Measurements from ENCODE around the gene LARGE2. TPM values are rescaled to one million over a fixed set of nuclear protein-coding genes. Genes with fewer than 3 reads are reported as not detected.
A peak's percentile ranks its signal among the peaks of the same experiment; 100 is the strongest.

LARGE2 gene
- total RNA-seq, 1 donor from 2014 or later, result not detected

GRCh38 chr11:45885274-45885920 is 37.1 kb upstream of the LARGE2 start, which contains the start of gene MAPK8IP1:
Gene MAPK8IP1 (plus strand): TSS chr11:45885651. CDS start chr11:45885821, 170 bp downstream.
- Histone ChIP-seq H3K4me3 (ENCODE audit: low read length in 3 of 3) (peak within 1 kb of the TSS in 2 of 3 donors; percentile 45 to 52), H3K27me3 (ENCODE audit: control insufficient read depth in 3 of 3, insufficient read depth in 3 of 3, low read length in 3 of 3) (no peaks in the 10 kb centered on the region), H3K9ac (ENCODE audit: low read depth in 1 of 3, low read length in 3 of 3) (peak within 1 kb of the TSS in 1 of 3 donors; percentile 50), H3K4me1 (ENCODE audit: control insufficient read depth in 3 of 3, insufficient read depth in 3 of 3, low read length in 3 of 3) (peaks cover 13 to 17% (median 17%) of the 10 kb centered on the region in 3 donors), H3K9me3 (ENCODE audit: control insufficient read depth in 3 of 3, low read length in 3 of 3) (no peaks in the 10 kb centered on the region), H3K27ac (ENCODE audit: low read depth, low read length) (no peak within 1 kb of the TSS), H3K36me3 (ENCODE audit: control insufficient read depth in 3 of 3, insufficient read depth in 3 of 3, low read length in 3 of 3) (peaks cover 23 to 26% (median 23%) of the 10 kb centered on the region in 3 donors)

- H3K27me3 ChIP-seq (ENCODE audit: control insufficient read depth in 3 of 3, insufficient read depth in 3 of 3, low read length in 3 of 3), result no peaks in the 10 kb centered on the region
- peaks cover 7 to 10% (median 10%) of the 10 kb centered on the region in 3 donors for H3K4me1 ChIP-seq (ENCODE audit: control insufficient read depth in 3 of 3, insufficient read depth in 3 of 3, low read length in 3 of 3)
- H3K27ac ChIP-seq (ENCODE audit: low read depth, low read length), result no peak overlapping the region
- peak overlapping the region in 1 of 3 donors; percentile 50 for H3K9ac ChIP-seq (ENCODE audit: low read depth in 1 of 3, low read length in 3 of 3)
- no peaks in the 10 kb centered on the region for H3K9me3 ChIP-seq (ENCODE audit: control insufficient read depth in 3 of 3, low read length in 3 of 3)
- peaks cover 15 to 19% (median 16%) of the 10 kb centered on the region in 3 donors for H3K36me3 ChIP-seq (ENCODE audit: control insufficient read depth in 3 of 3, insufficient read depth in 3 of 3, low read length in 3 of 3)
- peak overlapping the region in 2 of 3 donors; percentile 36 to 52 for H3K4me3 ChIP-seq (ENCODE audit: low read length in 3 of 3)
Observed at GRCh38 chr11:45885921-45886721, 36.3 kb upstream of the LARGE2 start.

- Histone ChIP-seq H3K27ac (ENCODE audit: low read depth, low read length) (no peak overlapping the region), H3K4me1 (ENCODE audit: control insufficient read depth in 3 of 3, insufficient read depth in 3 of 3, low read length in 3 of 3) (peaks cover 3 to 5% (median 5%) of the 10 kb centered on the region in 3 donors), H3K27me3 (ENCODE audit: control insufficient read depth in 3 of 3, insufficient read depth in 3 of 3, low read length in 3 of 3) (no peaks in the 10 kb centered on the region), H3K9ac (ENCODE audit: low read depth in 1 of 3, low read length in 3 of 3) (no peak overlapping the region), H3K9me3 (ENCODE audit: control insufficient read depth in 3 of 3, low read length in 3 of 3) (no peaks in the 10 kb centered on the region), H3K4me3 (ENCODE audit: low read length in 3 of 3) (no peak overlapping the region), H3K36me3 (ENCODE audit: control insufficient read depth in 3 of 3, insufficient read depth in 3 of 3, low read length in 3 of 3) (peaks cover 7 to 11% (median 7%) of the 10 kb centered on the region in 3 donors)
Observed at GRCh38 chr11:45886816-45887520, 35.5 kb upstream of the LARGE2 start.

- Histone ChIP-seq H3K27ac (ENCODE audit: low read depth, low read length) (no peak overlapping the region), H3K4me1 (ENCODE audit: control insufficient read depth in 3 of 3, insufficient read depth in 3 of 3, low read length in 3 of 3) (peaks cover 3 to 5% (median 5%) of the 10 kb centered on the region in 3 donors), H3K4me3 (ENCODE audit: low read length in 3 of 3) (no peak overlapping the region), H3K36me3 (ENCODE audit: control insufficient read depth in 3 of 3, insufficient read depth in 3 of 3, low read length in 3 of 3) (peaks cover 1 to 4% (median 2%) of the 10 kb centered on the region in 3 donors), H3K27me3 (ENCODE audit: control insufficient read depth in 3 of 3, insufficient read depth in 3 of 3, low read length in 3 of 3) (no peaks in the 10 kb centered on the region), H3K9ac (ENCODE audit: low read depth in 1 of 3, low read length in 3 of 3) (no peak overlapping the region), H3K9me3 (ENCODE audit: control insufficient read depth in 3 of 3, low read length in 3 of 3) (no peaks in the 10 kb centered on the region)
Observed at GRCh38 chr11:45887587-45887986, 34.9 kb upstream of the LARGE2 start.

GRCh38 chr11:45889555-45889954 is 32.9 kb upstream of the LARGE2 start:
- peaks cover 0 to 2% (median 0%) of the 10 kb centered on the region in 3 donors for H3K27me3 ChIP-seq (ENCODE audit: control insufficient read depth in 3 of 3, insufficient read depth in 3 of 3, low read length in 3 of 3)
- no peaks in the 10 kb centered on the region for H3K9me3 ChIP-seq (ENCODE audit: control insufficient read depth in 3 of 3, low read length in 3 of 3)
- no peaks in the 10 kb centered on the region for H3K36me3 ChIP-seq (ENCODE audit: control insufficient read depth in 3 of 3, insufficient read depth in 3 of 3, low read length in 3 of 3)
- H3K27ac ChIP-seq (ENCODE audit: low read depth, low read length), result no peak overlapping the region
- H3K4me1 ChIP-seq (ENCODE audit: control insufficient read depth in 3 of 3, insufficient read depth in 3 of 3, low read length in 3 of 3), result peaks cover 3 to 5% (median 5%) of the 10 kb centered on the region in 3 donors
- no peak overlapping the region for H3K4me3 ChIP-seq (ENCODE audit: low read length in 3 of 3)
- no peak overlapping the region for H3K9ac ChIP-seq (ENCODE audit: low read depth in 1 of 3, low read length in 3 of 3)

GRCh38 chr11:45889966-45890365 is 32.5 kb upstream of the LARGE2 start:
- Histone ChIP-seq H3K27ac (ENCODE audit: low read depth, low read length) (no peak overlapping the region), H3K9me3 (ENCODE audit: control insufficient read depth in 3 of 3, low read length in 3 of 3) (no peaks in the 10 kb centered on the region), H3K4me3 (ENCODE audit: low read length in 3 of 3) (no peak overlapping the region), H3K9ac (ENCODE audit: low read depth in 1 of 3, low read length in 3 of 3) (no peak overlapping the region), H3K4me1 (ENCODE audit: control insufficient read depth in 3 of 3, insufficient read depth in 3 of 3, low read length in 3 of 3) (peaks cover 3% of the 10 kb centered on the region in 3 donors), H3K36me3 (ENCODE audit: control insufficient read depth in 3 of 3, insufficient read depth in 3 of 3, low read length in 3 of 3) (no peaks in the 10 kb centered on the region), H3K27me3 (ENCODE audit: control insufficient read depth in 3 of 3, insufficient read depth in 3 of 3, low read length in 3 of 3) (peaks cover 0 to 2% (median 0%) of the 10 kb centered on the region in 3 donors)

- Histone ChIP-seq H3K9ac (ENCODE audit: low read depth in 1 of 3, low read length in 3 of 3) (no peak overlapping the region), H3K27ac (ENCODE audit: low read depth, low read length) (no peak overlapping the region), H3K4me1 (ENCODE audit: control insufficient read depth in 3 of 3, insufficient read depth in 3 of 3, low read length in 3 of 3) (peaks cover 0 to 3% (median 1%) of the 10 kb centered on the region in 3 donors), H3K9me3 (ENCODE audit: control insufficient read depth in 3 of 3, low read length in 3 of 3) (no peaks in the 10 kb centered on the region), H3K27me3 (ENCODE audit: control insufficient read depth in 3 of 3, insufficient read depth in 3 of 3, low read length in 3 of 3) (peaks cover 0 to 2% (median 0%) of the 10 kb centered on the region in 3 donors), H3K4me3 (ENCODE audit: low read length in 3 of 3) (no peak overlapping the region), H3K36me3 (ENCODE audit: control insufficient read depth in 3 of 3, insufficient read depth in 3 of 3, low read length in 3 of 3) (no peaks in the 10 kb centered on the region)
Observed at GRCh38 chr11:45890886-45891550, 31.4 kb upstream of the LARGE2 start.

- no peak overlapping the region for H3K9ac ChIP-seq (ENCODE audit: low read depth in 1 of 3, low read length in 3 of 3)
- no peaks in the 10 kb centered on the region for H3K9me3 ChIP-seq (ENCODE audit: control insufficient read depth in 3 of 3, low read length in 3 of 3)
- H3K4me1 ChIP-seq (ENCODE audit: control insufficient read depth in 3 of 3, insufficient read depth in 3 of 3, low read length in 3 of 3), result peaks cover 5 to 14% (median 10%) of the 10 kb centered on the region in 3 donors
- peaks cover 5 to 11% (median 8%) of the 10 kb centered on the region in 3 donors for H3K27me3 ChIP-seq (ENCODE audit: control insufficient read depth in 3 of 3, insufficient read depth in 3 of 3, low read length in 3 of 3)
- no peak overlapping the region for H3K27ac ChIP-seq (ENCODE audit: low read depth, low read length)
- no peak overlapping the region for H3K4me3 ChIP-seq (ENCODE audit: low read length in 3 of 3)
- no peaks in the 10 kb centered on the region for H3K36me3 ChIP-seq (ENCODE audit: control insufficient read depth in 3 of 3, insufficient read depth in 3 of 3, low read length in 3 of 3)
Observed at GRCh38 chr11:45892856-45893255, 29.6 kb upstream of the LARGE2 start.

GRCh38 chr11:45894555-45895247 is 27.8 kb upstream of the LARGE2 start:
- Histone ChIP-seq H3K9me3 (ENCODE audit: control insufficient read depth in 3 of 3, low read length in 3 of 3) (no peaks in the 10 kb centered on the region), H3K9ac (ENCODE audit: low read depth in 1 of 3, low read length in 3 of 3) (no peak overlapping the region), H3K36me3 (ENCODE audit: control insufficient read depth in 3 of 3, insufficient read depth in 3 of 3, low read length in 3 of 3) (no peaks in the 10 kb centered on the region), H3K27me3 (ENCODE audit: control insufficient read depth in 3 of 3, insufficient read depth in 3 of 3, low read length in 3 of 3) (peaks cover 20 to 26% (median 22%) of the 10 kb centered on the region in 3 donors), H3K27ac (ENCODE audit: low read depth, low read length) (no peak overlapping the region), H3K4me3 (ENCODE audit: low read length in 3 of 3) (no peak overlapping the region), H3K4me1 (ENCODE audit: control insufficient read depth in 3 of 3, insufficient read depth in 3 of 3, low read length in 3 of 3) (peaks cover 12 to 20% (median 20%) of the 10 kb centered on the region in 3 donors)

Measured in skeletal muscle tissue (tissue), 4 donors.